ENCODE measurements around the gene DCD. TPM values are rescaled to one million over a fixed set of nuclear protein-coding genes. Genes with fewer than 3 reads are reported as not detected.

Gene DCD
- total and polyA plus RNA-seq, 2 donors (not counting 3 experiments of a cell fraction or from before 2014, with no cell fraction given): not detected

GRCh38 chr12:54663603-54664002, 15.4 kb upstream of the DCD start:
- TF ChIP-seq POLR2AphosphoS5 (IDR thresholded peaks at IDR 0.05; ENCODE audit: insufficient read depth, low read depth, low read length) (no peak), MAX (IDR thresholded peaks at IDR 0.05; ENCODE audit: insufficient read depth, insufficient read length) (no peak), GATA2 (IDR thresholded peaks at IDR 0.05; ENCODE audit: insufficient read depth, insufficient read length, low read depth, low read length) (no peak), CTCF (IDR thresholded peaks at IDR 0.05; ENCODE audit: extremely low read depth in 1 of 2, insufficient read depth in 1 of 2, low read depth in 1 of 2, low read length in 2 of 2) (no peak), JUN (IDR thresholded peaks at IDR 0.05; ENCODE audit: borderline replicate concordance, insufficient read depth, insufficient read length, low read depth) (no peak), EZH2 (IDR thresholded peaks at IDR 0.05; ENCODE audit: borderline replicate concordance, low read depth, low read length, severe bottlenecking) (no peak), MYC (IDR thresholded peaks at IDR 0.05; ENCODE audit: low read depth, low read length) (no peak), POLR2A (IDR thresholded peaks at IDR 0.05; ENCODE audit: low read depth, low read length) (no peak), FOS (IDR thresholded peaks at IDR 0.05; ENCODE audit: borderline replicate concordance, insufficient read depth, low read length) (no peak)
- no peaks in the 10 kb centered on the region for H3K27me3 ChIP-seq (ENCODE audit: control insufficient read depth in 2 of 2, insufficient read depth in 2 of 2, low read length in 2 of 2)
- no peak overlapping the region for H2AFZ ChIP-seq (ENCODE audit: low read depth, low read length)
- no TSS peak for BruUV-seq (replicated peaks)
- DNase-seq (ENCODE audit: low read depth, low spot score): no peak
- H3K4me1 ChIP-seq (ENCODE audit: control insufficient read depth, extremely low read depth, insufficient read depth, low read length): no peaks in the 10 kb centered on the region
- ChIA-PET POLR2A (no interaction called here), CTCF (no interaction called here)
- no peak overlapping the region for H3K27ac ChIP-seq (ENCODE audit: insufficient read depth, low read depth, low read length)
- intact Hi-C loops (cut with micrococcal nuclease) (no loop called here), dilution Hi-C loops (cut with MboI; ENCODE audit: extremely low pct_ligation_motif_present, low sequenced_read_pairs) (no loop called here)
- no peaks in the 10 kb centered on the region for H4K20me1 ChIP-seq (replicated peaks; ENCODE audit: control insufficient read depth, extremely low read depth, insufficient read depth, low read length)
- no peaks in the 10 kb centered on the region for H3K9me3 ChIP-seq (replicated peaks; ENCODE audit: control insufficient read depth, insufficient read depth, low read length)
- H3K79me2 ChIP-seq (ENCODE audit: control insufficient read depth, insufficient read depth, low read length): no peaks in the 10 kb centered on the region
- no peak overlapping the region for H3K4me3 ChIP-seq (replicated peaks in 1 of 3; ENCODE audit: insufficient read depth in 1 of 3, low read depth in 1 of 3, low read length in 3 of 3)
- no peak for FAIRE-seq
- no peaks in the 10 kb centered on the region for H3K9me1 ChIP-seq (replicated peaks; ENCODE audit: control insufficient read depth, extremely low read depth, insufficient read depth, low read length)
- H3K36me3 ChIP-seq (ENCODE audit: control insufficient read depth in 2 of 2, extremely low read depth in 1 of 2, insufficient read depth in 2 of 2, low read length in 2 of 2): no peaks in the 10 kb centered on the region
- H3K9ac ChIP-seq (replicated peaks; ENCODE audit: extremely low read depth, insufficient read depth, low read length): no peak overlapping the region
- H3K4me2 ChIP-seq (ENCODE audit: insufficient read depth, low read length): no peak overlapping the region

Measured in endothelial cell of umbilical vein (primary cell).